ENCODE results near the gene SLC25A40. TPM values are rescaled to one million over a fixed set of nuclear protein-coding genes. Genes with fewer than 3 reads are reported as not detected.
"Not testable (repeated sequence)": the region's sequence is repeated elsewhere in the genome, so short reads cannot be mapped to it uniquely, and the experiment has no call there.

Gene SLC25A40, protein sequence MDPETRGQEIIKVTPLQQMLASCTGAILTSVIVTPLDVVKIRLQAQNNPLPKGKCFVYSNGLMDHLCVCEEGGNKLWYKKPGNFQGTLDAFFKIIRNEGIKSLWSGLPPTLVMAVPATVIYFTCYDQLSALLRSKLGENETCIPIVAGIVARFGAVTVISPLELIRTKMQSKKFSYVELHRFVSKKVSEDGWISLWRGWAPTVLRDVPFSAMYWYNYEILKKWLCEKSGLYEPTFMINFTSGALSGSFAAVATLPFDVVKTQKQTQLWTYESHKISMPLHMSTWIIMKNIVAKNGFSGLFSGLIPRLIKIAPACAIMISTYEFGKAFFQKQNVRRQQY
- total RNA-seq (2021) (33.5 and 47.7 TPM in 2 replicates), Bru-seq, nascent RNA (percentile 80 among the genes with signal in this experiment), BruChase-seq, experiment 1, labeled RNA remaining after a 2-hour chase (percentile 85 among the genes with signal in this experiment), BruChase-seq, experiment 2, labeled RNA remaining after a 6-hour chase (percentile 68 among the genes with signal in this experiment)
- long read RNA-seq, full-length matches to known transcripts, result 6 of 23 reads
- long read RNA-seq, partial matches to known transcripts, result 6 of 23 reads
- long read RNA-seq, other reads (novel, unspliced or antisense), result 11 of 23 reads

DNA sequence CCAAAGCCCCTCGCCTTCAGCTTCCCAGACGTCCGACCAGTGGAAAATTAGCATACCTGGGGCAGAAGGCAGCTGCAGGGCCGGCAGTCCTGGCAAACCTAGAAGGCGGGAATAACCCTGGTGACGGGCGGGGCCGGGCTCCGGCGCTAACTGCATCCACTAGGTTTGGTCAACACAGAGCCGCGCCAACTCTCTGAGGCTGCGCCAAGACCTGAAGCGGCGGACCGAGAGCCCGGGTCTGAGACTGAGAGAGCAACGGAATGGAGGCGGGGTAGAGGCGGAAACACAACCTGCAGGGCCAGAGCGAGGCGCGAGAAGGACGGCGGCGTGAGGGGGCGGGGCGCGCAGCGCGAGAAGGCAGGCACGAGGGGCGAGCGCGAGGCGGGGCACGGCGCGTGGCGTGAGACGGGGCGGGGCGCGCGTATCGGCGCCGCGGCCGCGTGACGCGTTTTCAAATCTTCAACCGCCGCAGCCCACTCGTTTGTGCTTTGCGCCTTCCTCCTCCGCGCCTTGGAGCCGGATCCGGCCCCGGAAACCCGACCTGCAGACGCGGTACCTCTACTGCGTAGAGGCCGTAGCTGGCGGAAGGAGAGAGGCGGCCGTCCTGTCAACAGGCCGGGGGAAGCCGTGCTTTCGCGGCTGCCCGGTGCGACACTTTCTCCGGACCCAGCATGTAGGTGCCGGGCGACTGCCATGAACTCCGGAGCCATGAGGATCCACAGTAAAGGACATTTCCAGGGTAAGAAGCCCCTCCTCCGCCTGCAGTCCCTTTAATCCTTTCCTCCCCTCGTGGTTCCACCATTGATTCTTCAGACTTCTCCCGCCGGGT is at the start of gene SLC25A40, which contains the start of gene DBF4:
Gene SLC25A40 (minus strand): TSS at position 321 of the 829 bp plus-strand sequence. CDS start 17,633 bp downstream, outside the sequence.
Gene DBF4 (plus strand): TSS at position 454 of the 829 bp plus-strand sequence. CDS start 240 bp downstream, at position 694.
- peaks cover 23% of the 10 kb centered on the region for H3F3A ChIP-seq (ENCODE audit: insufficient read depth, low read depth)
- H3K4me2 ChIP-seq, result peak within 1 kb of the TSS; percentile 99
- POLR2A ChIA-PET (ENCODE audit: unreplicated experiment), result interaction anchor here (0.6 kb wide), 2 partner anchors 39 to 694 kb away, joined by 3 to 5 read pairs; no protein-coding TSS in a partner anchor
- no peaks in the 10 kb centered on the region for H3K9me2 ChIP-seq (ENCODE audit: insufficient read depth)
- no peaks in the 10 kb centered on the region for H4K20me1 ChIP-seq (ENCODE audit: insufficient read depth)
- peaks cover 83% of the 10 kb centered on the region for H3K79me2 ChIP-seq (ENCODE audit: low read depth)
- peaks cover 28% of the 10 kb centered on the region for H3K4me1 ChIP-seq (replicated peaks; ENCODE audit: insufficient read depth)
- H3K4me3 ChIP-seq, result peak within 1 kb of the TSS; percentile 92
- H3K36me3 ChIP-seq (ENCODE audit: low read depth), result 0 out of 2 replicates have a peak, but pooled peaks cover 17% of the 10 kb centered on the region
- BruUV-seq (replicated peaks), result no TSS peak
- no peaks in the 10 kb centered on the region for H3K9me3 ChIP-seq (ENCODE audit: insufficient read depth, low read depth)
- DNase-seq, result peak; percentile 91 to 99
- peak within 1 kb of the TSS; percentile 98 for H2AFZ ChIP-seq
- CTCF ChIA-PET, result interaction anchor here (0.5 to 0.6 kb wide), 2 partner anchors 16 to 650 kb away, joined by 3 read pairs; no protein-coding TSS in a partner anchor
- peak within 1 kb of the TSS; percentile 85 for H3K27ac ChIP-seq
- TF ChIP-seq, protein P1, sequence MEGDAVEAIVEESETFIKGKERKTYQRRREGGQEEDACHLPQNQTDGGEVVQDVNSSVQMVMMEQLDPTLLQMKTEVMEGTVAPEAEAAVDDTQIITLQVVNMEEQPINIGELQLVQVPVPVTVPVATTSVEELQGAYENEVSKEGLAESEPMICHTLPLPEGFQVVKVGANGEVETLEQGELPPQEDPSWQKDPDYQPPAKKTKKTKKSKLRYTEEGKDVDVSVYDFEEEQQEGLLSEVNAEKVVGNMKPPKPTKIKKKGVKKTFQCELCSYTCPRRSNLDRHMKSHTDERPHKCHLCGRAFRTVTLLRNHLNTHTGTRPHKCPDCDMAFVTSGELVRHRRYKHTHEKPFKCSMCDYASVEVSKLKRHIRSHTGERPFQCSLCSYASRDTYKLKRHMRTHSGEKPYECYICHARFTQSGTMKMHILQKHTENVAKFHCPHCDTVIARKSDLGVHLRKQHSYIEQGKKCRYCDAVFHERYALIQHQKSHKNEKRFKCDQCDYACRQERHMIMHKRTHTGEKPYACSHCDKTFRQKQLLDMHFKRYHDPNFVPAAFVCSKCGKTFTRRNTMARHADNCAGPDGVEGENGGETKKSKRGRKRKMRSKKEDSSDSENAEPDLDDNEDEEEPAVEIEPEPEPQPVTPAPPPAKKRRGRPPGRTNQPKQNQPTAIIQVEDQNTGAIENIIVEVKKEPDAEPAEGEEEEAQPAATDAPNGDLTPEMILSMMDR (conservative IDR thresholded peaks at IDR 0.05), result no peak
- no peak for TF ChIP-seq EZH2 (IDR thresholded peaks at IDR 0.05; ENCODE audit: low read depth)
- no peaks in the 10 kb centered on the region for H3K27me3 ChIP-seq (ENCODE audit: insufficient read depth, low read depth)
- intact Hi-C loops (cut with micrococcal nuclease; ENCODE audit: unreplicated experiment), result loop anchor here (5.0 to 10.0 kb wide), 3 partner anchors 79 to 651 kb away; partner anchors contain the start of gene SRI

DNA sequence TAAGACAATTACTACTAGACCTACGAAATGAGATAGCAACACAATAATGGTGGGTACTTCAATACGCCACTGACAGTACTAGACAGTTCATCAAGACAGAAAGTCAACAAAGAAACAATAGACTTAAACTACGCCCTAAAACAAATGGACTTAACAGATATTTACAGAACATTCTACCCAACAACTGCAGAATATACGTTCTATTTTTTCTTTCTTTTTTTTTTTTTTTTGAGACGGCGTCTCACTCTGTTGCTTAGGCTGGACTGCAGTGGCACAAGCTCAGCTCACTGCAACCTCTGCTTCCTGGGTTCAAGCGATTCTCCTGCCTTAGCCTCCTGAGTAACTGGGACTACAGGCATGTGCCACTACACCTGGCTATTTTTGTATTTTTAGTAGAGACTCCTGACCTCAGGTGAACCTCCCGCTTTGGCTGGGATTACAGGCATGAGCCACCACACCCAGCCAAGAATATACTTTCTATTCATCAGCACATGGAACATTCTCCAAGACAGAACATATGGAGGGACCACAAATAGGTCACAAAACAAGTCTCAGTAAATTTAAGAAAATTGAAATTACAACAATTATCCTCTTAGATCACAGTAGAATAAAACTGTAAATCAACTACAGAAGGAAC is 46.7 kb upstream of the SLC25A40 start:
- POLR2A ChIA-PET (ENCODE audit: unreplicated experiment); H4K20me1 ChIP-seq (ENCODE audit: insufficient read depth); H3F3A ChIP-seq (ENCODE audit: insufficient read depth, low read depth); H3K9me3 ChIP-seq (ENCODE audit: insufficient read depth, low read depth); DNase-seq; H3K36me3 ChIP-seq (ENCODE audit: low read depth); H2AFZ ChIP-seq; H3K27ac ChIP-seq; H3K79me2 ChIP-seq (ENCODE audit: low read depth); intact Hi-C loops (cut with micrococcal nuclease; ENCODE audit: unreplicated experiment); H3K27me3 ChIP-seq (ENCODE audit: insufficient read depth, low read depth); H3K9me2 ChIP-seq (ENCODE audit: insufficient read depth); H3K4me3 ChIP-seq; H3K4me1 ChIP-seq (replicated peaks; ENCODE audit: insufficient read depth); BruUV-seq (replicated peaks); H3K4me2 ChIP-seq; CTCF ChIA-PET: not testable (repeated sequence)

DNA sequence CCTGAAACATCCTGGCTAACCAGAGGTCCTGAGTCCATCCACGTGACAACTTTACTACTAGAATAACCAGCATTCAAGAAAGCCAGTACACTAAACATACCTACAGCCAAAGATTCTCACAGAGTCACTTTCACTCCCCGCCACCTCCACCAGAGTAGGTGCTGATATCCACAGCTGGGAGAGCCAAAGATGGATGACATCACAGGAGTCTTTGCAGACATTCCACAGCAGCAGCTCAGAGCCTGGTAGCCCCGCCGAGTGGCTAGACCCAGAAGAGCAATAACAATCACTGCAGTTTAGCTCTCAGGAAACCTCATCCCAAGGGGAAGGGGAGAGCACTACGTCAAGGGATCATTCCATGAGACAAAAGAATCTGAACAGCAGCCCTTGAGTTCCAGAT is 44.4 kb upstream of the SLC25A40 start:
- TF ChIP-seq, protein P1 (conservative IDR thresholded peaks at IDR 0.05), result no peak
- TF ChIP-seq EZH2 (IDR thresholded peaks at IDR 0.05; ENCODE audit: low read depth), result no peak
- POLR2A ChIA-PET (ENCODE audit: unreplicated experiment), result no interaction called here
- intact Hi-C loops (cut with micrococcal nuclease; ENCODE audit: unreplicated experiment), result no loop called here

More for the DNA sequence above, 44.4 kb upstream of the SLC25A40 start:
- Histone ChIP-seq H2AFZ (no peak overlapping the region), H3K36me3 (ENCODE audit: low read depth) (no peaks in the 10 kb centered on the region), H4K20me1 (ENCODE audit: insufficient read depth) (no peaks in the 10 kb centered on the region), H3K4me3 (no peak overlapping the region), H3K27ac (no peak overlapping the region), H3K9me2 (ENCODE audit: insufficient read depth) (no peaks in the 10 kb centered on the region), H3K9me3 (ENCODE audit: insufficient read depth, low read depth) (no peaks in the 10 kb centered on the region), H3K27me3 (ENCODE audit: insufficient read depth, low read depth) (no peaks in the 10 kb centered on the region), H3K79me2 (ENCODE audit: low read depth) (no peaks in the 10 kb centered on the region), H3K4me1 (replicated peaks; ENCODE audit: insufficient read depth) (no peaks in the 10 kb centered on the region), H3K4me2 (no peak overlapping the region), H3F3A (ENCODE audit: insufficient read depth, low read depth) (no peaks in the 10 kb centered on the region)
- no peak for DNase-seq
- BruUV-seq (replicated peaks), result no TSS peak
- CTCF ChIA-PET, result no interaction called here

All from PC-9 (cell line).